GM18870 (cell line): ENCODE results near the gene FBL.
"Not testable (repeated sequence)": the region's sequence is repeated elsewhere in the genome, so short reads cannot be mapped to it uniquely, and the experiment has no call there.

Source experiments
- ATAC-seq: cut with Tn5 transposase; IDR thresholded peaks from one replicate; pipeline ENCODE4 v1.9.1; 2021; ENCODE audit warnings: moderate library complexity; ENCODE audit not compliant: unreplicated experiment

FBL gene

GRCh38 chr19:39825531-39826076 is 20.6 kb downstream of the FBL start:
- no peak for ATAC-seq

DNA sequence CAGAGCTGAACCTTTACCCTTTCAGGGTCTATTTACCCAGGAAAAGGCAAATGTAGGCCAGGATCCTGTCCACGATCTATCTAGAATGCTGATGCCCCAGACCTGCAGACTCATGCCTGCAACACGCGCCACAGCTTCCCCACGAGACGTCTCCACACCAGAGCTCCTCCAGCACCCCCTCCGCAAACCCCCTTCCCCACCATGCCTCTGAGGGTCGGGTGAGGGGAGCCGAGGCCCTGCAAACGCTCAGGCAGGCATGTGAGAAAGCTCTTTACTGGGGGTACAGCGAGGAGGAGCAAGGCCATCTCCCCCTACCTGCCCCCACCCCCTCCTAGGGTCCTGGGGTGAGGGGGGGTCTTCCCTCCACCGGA is 21.1 kb downstream of the FBL start:
- ATAC-seq, result no peak

DNA sequence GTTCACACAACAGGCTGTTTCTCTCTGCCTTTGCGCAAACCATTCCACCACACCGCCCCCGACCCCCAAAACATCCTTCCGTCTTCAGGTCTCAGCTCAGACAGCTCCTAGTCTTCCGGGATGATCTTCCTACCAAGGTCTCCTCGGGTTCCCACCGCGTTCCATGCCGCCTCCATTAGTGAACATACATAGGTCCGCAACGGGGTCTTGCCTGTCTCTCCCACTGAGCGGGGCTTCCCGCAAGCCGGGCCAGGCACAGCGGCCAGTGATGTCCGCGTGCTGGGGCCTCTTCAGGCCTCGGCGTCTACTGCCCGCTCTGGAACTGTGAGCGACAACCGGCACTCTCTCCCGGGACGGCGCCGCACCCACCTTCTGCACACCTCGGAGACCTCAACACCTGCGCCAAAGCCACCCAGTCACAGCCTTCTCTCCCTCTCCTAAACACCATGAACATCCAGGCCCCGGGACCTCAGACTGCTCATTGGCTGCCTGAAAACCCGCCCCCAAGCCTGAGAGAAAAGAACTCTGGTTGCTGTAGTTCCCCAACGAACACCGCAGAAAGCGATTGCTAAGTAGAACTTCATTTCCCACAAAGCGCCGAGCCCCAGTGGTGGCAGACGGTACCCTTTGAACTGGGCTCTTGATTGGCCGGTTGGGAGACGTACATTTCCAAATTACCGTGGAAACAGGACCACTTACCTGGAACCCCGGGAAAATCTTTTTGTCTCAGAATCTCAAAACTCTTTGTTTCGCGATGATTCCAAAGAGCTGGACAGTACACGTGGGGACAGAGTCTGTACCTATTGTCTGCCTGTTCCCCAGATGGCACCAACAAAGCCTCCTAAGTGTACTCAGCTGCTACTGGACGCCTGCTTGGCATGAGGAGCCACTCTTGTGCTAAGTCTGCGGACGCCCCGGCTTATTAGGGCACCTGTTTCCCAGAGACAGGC is 21.8 kb downstream of the FBL start:
- ATAC-seq, result peak; percentile 47

- ATAC-seq, result no peak
These were observed 22.5 kb downstream of the FBL start for GRCh38 chr19:39823686-39824085.

DNA sequence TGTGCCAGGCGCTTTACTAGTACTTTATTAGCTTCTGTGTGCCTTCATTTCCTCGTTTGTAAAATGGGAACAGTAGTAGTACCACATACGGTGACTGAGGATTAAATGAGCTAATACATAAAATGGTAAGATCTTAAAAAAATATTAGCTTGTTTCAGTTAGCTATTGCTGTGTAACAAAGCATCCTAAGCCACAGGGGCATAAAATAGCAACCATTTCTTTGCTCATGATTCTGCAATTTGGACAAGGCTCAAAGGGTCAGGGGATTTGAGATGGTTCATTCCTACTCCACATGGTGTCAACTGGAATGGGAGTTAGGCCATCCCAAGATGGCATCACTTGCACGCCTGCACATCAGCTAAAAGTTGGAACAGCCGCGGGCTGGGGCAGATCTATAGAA is 25.5 kb downstream of the FBL start:
- ATAC-seq, result no peak

DNA sequence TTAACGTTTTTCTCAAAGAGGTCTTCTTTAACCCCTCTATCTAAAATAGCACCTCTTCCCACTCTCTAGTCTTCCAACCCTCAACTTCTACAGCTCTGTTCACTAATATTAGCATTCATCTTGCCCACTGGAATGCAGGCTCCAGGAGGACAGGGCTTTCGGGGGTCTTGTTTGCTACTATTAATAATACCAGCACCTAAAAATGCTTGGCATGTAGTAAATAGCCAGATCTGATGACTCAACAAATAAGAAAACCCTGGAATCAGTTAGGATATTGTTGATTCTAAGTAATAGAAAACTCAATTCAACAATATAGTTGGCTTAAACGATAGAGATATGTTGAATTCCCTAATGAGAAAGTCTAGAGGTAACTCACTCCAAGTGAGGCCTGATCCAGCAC is 26.4 kb downstream of the FBL start:
- ATAC-seq, result no peak

DNA sequence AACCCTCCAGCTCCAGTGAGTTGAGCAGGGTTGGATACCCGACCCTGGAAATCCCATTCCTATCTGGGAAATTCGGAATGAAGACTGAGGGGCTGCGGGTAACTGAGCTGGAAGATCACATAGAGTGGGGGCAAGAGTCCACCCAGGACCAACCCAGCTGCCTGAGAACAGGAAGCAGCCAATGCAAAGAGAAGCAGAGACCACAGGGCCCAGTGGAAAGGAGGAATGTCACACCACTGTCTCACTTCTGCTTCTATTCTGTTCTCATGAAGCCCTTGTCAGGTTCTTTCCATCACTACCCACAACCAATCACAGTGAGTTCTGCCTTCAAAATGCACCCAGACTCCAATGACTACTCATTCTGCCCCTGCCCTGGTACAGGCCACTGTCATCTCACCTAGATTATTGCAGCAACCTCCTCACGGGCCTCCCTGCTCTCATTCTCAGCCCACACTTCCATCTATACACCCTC is 27.5 kb downstream of the FBL start:
- no peak for ATAC-seq

DNA sequence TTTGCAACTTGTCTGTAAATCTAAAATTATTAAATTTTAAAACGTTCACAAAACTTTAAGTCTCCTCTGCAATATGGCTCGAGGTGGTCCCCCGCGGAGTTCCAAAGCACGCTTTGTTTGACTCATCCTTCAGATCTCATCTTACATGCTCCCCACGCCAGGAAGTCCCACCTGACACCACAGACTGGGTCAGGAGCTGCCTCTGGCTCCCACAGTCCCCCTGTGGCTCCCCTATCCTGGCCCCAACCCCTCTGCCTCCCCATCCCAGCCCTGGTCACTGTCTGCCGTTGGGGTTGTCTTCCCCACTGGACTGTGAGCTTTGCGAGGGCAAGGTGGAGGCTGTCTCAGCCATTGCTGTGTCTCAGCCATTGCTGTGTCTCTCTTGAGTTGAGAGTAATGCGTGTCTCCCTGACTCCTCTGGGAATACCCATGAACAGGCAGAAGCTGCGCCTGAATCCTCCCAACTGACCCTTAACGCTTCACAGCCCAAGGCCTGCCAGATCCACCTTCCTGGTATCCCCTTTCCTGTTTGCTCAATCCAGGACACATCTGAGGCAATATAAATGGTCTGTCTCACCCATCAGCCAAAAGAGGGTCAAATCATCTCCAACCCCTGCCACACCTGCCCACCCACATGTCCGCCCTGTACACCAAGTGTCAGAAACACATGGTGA is 28.2 kb downstream of the FBL start:
- ATAC-seq, result no peak

- no peak for ATAC-seq
These were observed 29.7 kb downstream of the FBL start for GRCh38 chr19:39816287-39817048.

- no peak for ATAC-seq
These were observed 31.6 kb downstream of the FBL start for GRCh38 chr19:39814595-39814994.

DNA sequence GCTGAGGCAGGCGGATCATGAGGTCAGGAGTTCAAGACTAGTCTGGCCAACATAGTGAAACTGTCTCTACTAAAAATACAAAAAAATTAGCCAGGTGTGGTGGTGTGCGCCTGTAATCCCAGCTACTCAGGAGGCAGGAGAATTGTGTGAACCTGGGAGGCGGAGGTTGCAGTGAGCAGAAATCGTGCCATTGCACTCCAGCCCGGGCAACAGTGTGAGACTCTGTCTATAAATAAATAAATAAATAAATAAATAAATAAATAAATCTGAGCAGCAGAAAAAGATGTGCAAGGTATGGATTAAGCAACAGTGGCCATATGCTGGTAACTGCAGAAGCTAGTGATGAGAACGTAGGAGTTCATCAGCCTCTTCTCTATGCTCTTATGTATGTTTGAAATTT is 32.1 kb downstream of the FBL start:
- ATAC-seq, result not testable (repeated sequence)

- ATAC-seq, result no peak
These were observed 32.8 kb downstream of the FBL start for GRCh38 chr19:39813264-39813993.

DNA sequence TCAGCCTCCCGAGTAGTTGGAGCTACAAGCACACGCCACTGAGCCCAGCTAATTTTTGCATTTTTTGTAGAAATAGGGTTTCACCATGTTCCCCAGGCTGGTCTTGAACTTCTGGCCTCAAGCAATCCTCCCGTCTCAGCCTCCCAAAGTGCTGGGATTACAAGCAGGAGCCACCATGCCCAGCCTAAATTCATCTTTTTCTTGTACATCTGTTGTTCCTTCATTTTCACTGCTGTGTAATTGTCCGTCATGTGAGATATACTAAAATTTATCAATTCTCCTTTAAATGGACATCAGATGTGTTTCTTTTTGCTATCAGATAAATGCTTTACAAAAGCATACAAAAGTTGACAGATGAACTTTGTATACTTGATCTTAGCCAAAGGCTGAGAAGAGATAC is 35.1 kb downstream of the FBL start:
- ATAC-seq, result no peak

GRCh38 chr19:39810424-39810823 is 35.8 kb downstream of the FBL start:
- no peak for ATAC-seq

GRCh38 chr19:39809368-39809767 is 36.8 kb downstream of the FBL start:
- ATAC-seq, result no peak

GRCh38 chr19:39808688-39809087 is 37.5 kb downstream of the FBL start:
- ATAC-seq, result not testable (repeated sequence)

GRCh38 chr19:39807846-39808364 is 38.3 kb downstream of the FBL start:
- ATAC-seq, result no peak

- ATAC-seq, result no peak
These were observed 41.1 kb downstream of the FBL start for GRCh38 chr19:39805104-39805503.

GRCh38 chr19:39802958-39803357 is 43.2 kb downstream of the FBL start:
- ATAC-seq, result no peak

GRCh38 chr19:39797083-39797482 is 49.1 kb downstream of the FBL start:
- ATAC-seq, result no peak
